Skeletal muscle tissue (tissue), 4 donors: Measurements from ENCODE around the gene CDYL. TPM values are rescaled to one million over a fixed set of nuclear protein-coding genes. Genes with fewer than 3 reads are reported as not detected.

Experiments used
- H3K27ac ChIP-seq: one replicate; pipeline ENCODE4 v1.7.0; 2013; ENCODE audit warnings: mild to moderate bottlenecking, low read depth, low read length, inconsistent platforms
- H3K27me3 ChIP-seq, 3 donors: one replicate each; pipeline ENCODE4 v1.7.0; 2013; ENCODE audit warnings: low read length in 3 of 3; ENCODE audit not compliant: control insufficient read depth in 3 of 3, insufficient read depth in 3 of 3
- H3K36me3 ChIP-seq, 3 donors: one replicate each; pipeline ENCODE4 v1.7.0; 2013; ENCODE audit warnings: low read length in 3 of 3; ENCODE audit not compliant: control insufficient read depth in 3 of 3, insufficient read depth in 3 of 3
- H3K4me1 ChIP-seq, 3 donors: one replicate each; pipeline ENCODE4 v1.7.0; 2013; ENCODE audit warnings: low read length in 3 of 3, mild to moderate bottlenecking in 3 of 3; ENCODE audit not compliant: control insufficient read depth in 3 of 3, insufficient read depth in 3 of 3
- H3K4me3 ChIP-seq, 3 donors: one replicate each; pipeline ENCODE4 v1.7.0; 2013; ENCODE audit warnings: low read length in 3 of 3
- H3K9ac ChIP-seq, 3 donors: one replicate each; pipeline ENCODE4 v1.7.0; 2013; ENCODE audit warnings: low read length in 3 of 3, mild to moderate bottlenecking in 3 of 3, moderate library complexity in 2 of 3, low read depth in 1 of 3
- H3K9me3 ChIP-seq, 3 donors: one replicate each; pipeline ENCODE4 v1.7.0; 2013; ENCODE audit warnings: low read length in 3 of 3; ENCODE audit not compliant: control insufficient read depth in 3 of 3
- total RNA-seq: library from RNA; depleted of rRNA; stranded (reverse); fragments of >200 nt; gene quantifications from one replicate; pipeline ENCODE4 v1.2.3, GENCODE V29; 2014
- donor health status: Osteomylitis.

CDYL gene, protein sequence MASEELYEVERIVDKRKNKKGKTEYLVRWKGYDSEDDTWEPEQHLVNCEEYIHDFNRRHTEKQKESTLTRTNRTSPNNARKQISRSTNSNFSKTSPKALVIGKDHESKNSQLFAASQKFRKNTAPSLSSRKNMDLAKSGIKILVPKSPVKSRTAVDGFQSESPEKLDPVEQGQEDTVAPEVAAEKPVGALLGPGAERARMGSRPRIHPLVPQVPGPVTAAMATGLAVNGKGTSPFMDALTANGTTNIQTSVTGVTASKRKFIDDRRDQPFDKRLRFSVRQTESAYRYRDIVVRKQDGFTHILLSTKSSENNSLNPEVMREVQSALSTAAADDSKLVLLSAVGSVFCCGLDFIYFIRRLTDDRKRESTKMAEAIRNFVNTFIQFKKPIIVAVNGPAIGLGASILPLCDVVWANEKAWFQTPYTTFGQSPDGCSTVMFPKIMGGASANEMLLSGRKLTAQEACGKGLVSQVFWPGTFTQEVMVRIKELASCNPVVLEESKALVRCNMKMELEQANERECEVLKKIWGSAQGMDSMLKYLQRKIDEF
- 33.9 TPM for total RNA-seq

DNA sequence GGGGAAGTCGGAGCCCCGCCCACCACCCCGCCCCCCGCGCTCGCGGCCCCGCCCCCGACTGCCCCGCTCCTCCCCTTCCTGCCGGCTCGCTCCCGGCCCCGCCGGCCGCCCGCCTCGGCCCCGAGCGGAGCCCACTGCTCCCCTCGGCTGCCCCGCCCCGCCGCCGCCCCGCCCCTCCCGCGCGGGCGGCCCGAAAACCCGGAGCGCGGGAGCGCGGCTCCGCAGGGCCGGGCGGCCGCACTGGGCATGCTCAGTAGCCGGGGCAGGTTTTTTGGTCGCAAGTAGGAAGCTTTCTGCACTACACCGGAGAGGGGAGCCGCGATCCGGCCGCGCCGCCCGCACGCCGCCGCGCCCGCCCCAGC is at the start of gene CDYL:
Gene CDYL (plus strand): TSS at position 274 of the 362 bp plus-strand sequence. CDS start 380 bp downstream, outside the sequence.
- Histone ChIP-seq H3K27me3 (no peaks in the 10 kb centered on the region), H3K36me3 (no peaks in the 10 kb centered on the region), H3K4me1 (peaks cover 12 to 15% (median 12%) of the 10 kb centered on the region in 3 donors), H3K4me3 (peak within 1 kb of the TSS; percentile 76 to 81 (median 79)), H3K9ac (peak within 1 kb of the TSS; percentile 57 to 66 (median 58)), H3K9me3 (peaks cover 0 to 4% (median 3%) of the 10 kb centered on the region in 3 donors), H3K27ac (no peak within 1 kb of the TSS)

DNA sequence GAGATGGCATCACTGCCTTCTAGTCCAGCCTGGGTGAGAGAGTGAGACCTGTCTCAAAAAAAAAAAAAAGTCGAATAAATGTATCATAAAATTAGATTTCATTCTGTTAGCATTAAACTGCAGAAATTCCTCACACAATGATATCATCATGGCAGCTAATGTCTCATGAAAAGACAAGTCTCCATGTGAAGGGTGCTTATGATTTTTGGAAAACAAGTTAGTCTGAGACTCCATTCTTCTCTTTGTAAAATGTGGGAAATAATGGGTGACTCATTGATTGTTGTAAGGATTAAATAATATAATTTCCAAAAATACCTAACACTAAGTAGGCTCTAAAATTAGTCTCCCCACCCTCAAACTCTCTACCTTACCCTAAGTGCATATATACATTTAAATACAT is 49.6 kb upstream of the CDYL start:
- H3K9me3 ChIP-seq: no peaks in the 10 kb centered on the region
- no peaks in the 10 kb centered on the region for H3K27me3 ChIP-seq
- H3K36me3 ChIP-seq: no peaks in the 10 kb centered on the region

DNA sequence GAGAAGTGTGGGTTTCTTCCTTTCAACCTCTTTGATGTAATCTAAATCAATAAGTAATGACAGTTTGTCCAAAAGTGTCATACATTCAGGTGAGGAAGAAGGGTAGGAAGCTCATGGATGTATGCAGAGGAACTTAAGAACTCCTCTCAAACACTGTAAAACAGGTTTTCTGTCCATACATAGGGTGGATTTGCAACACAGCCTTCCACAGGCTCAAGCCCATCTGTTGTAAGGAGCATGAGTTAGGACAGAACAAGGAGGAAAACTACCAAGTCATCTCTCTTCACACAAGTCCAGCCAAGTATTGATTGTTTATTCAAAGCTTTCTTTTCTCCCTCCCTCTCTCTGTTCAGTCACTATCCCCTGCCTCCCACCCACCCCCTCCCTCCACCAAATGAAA is 49.0 kb upstream of the CDYL start:
- Histone ChIP-seq H3K27ac (no peak overlapping the region), H3K9me3 (no peaks in the 10 kb centered on the region), H3K27me3 (no peaks in the 10 kb centered on the region), H3K9ac (no peak overlapping the region), H3K36me3 (no peaks in the 10 kb centered on the region), H3K4me3 (no peak overlapping the region), H3K4me1 (no peaks in the 10 kb centered on the region)

More for the DNA sequence above, 49.6 kb upstream of the CDYL start:
- Histone ChIP-seq H3K4me3 (no peak overlapping the region), H3K27ac (no peak overlapping the region), H3K4me1 (no peaks in the 10 kb centered on the region), H3K9ac (no peak overlapping the region)

DNA sequence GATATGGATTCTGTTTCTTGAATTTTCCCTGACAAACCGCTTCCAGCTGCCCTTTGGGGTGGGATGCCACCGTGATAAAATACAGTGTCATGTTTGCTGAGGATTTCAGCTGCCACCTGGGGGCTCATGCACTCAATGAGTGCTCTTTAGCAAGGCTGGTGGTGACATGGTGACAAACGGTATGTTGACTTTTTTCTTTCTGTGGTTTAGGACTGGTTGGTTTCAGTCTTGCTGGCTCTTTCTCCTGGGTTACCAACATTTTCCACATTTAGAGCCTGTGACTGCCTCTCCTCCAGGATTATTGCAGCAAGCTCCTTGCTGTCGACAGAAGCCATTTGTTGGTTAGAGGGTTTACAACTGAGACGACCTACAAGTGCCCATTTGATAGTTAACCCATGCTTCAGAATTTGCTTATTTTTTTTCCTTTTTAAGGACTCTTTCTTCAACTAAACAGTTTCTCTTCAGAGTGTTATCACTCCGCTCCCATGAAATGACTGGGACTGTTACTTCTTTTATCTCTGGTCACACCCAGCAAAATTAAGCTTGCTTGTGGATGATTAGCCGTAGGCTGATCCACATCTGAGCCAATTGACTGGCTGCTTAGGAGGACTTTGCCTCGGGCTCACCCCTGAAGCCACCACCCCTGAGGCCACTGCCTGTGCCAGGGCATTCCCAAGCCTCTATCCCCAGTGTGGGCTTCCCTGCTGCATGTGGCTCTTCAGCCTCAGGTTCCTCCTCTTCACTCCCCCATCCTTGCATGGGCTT is 48.4 kb upstream of the CDYL start:
- Histone ChIP-seq H3K36me3 (no peaks in the 10 kb centered on the region), H3K27ac (no peak overlapping the region), H3K9me3 (no peaks in the 10 kb centered on the region), H3K4me3 (no peak overlapping the region), H3K4me1 (peaks cover 0 to 1% (median 0%) of the 10 kb centered on the region in 3 donors), H3K27me3 (no peaks in the 10 kb centered on the region), H3K9ac (no peak overlapping the region)

GRCh38 chr6:4728436-4728769 is 47.8 kb upstream of the CDYL start:
- H3K27ac ChIP-seq: no peak overlapping the region
- no peak overlapping the region for H3K4me3 ChIP-seq
- H3K27me3 ChIP-seq: no peaks in the 10 kb centered on the region
- no peak overlapping the region for H3K9ac ChIP-seq
- no peaks in the 10 kb centered on the region for H3K9me3 ChIP-seq
- H3K4me1 ChIP-seq: peaks cover 0 to 4% (median 0%) of the 10 kb centered on the region in 3 donors
- no peaks in the 10 kb centered on the region for H3K36me3 ChIP-seq

DNA sequence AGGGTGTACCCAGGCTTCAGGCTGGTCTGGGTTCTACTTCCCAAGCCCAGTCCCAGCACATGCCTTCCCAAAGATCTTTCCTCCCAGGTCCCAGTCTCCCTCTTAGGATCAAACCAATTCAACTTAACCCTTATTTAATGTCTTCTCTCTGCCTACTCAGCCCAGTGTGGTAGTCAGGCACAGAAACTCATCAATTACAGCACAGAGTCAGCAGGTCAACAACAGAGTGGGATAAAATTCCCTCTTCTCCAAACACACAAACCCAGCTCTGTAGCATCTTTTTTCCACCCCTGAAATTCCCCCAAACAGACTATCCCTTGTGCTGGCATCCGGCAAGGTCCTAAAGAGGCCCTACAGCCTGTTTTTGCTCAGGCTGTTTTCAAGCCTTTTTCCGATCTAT is 47.3 kb upstream of the CDYL start:
- no peaks in the 10 kb centered on the region for H3K9me3 ChIP-seq
- no peak overlapping the region for H3K9ac ChIP-seq
- no peaks in the 10 kb centered on the region for H3K27me3 ChIP-seq
- peaks cover 0 to 4% (median 0%) of the 10 kb centered on the region in 3 donors for H3K4me1 ChIP-seq
- H3K36me3 ChIP-seq: no peaks in the 10 kb centered on the region
- no peak overlapping the region for H3K4me3 ChIP-seq
- H3K27ac ChIP-seq: no peak overlapping the region

GRCh38 chr6:4731996-4732395 is 44.2 kb upstream of the CDYL start:
- Histone ChIP-seq H3K4me3 (no peak overlapping the region), H3K27me3 (no peaks in the 10 kb centered on the region), H3K9ac (no peak overlapping the region), H3K4me1 (peaks cover 0 to 4% (median 0%) of the 10 kb centered on the region in 3 donors), H3K36me3 (no peaks in the 10 kb centered on the region), H3K9me3 (no peaks in the 10 kb centered on the region), H3K27ac (no peak overlapping the region)

DNA sequence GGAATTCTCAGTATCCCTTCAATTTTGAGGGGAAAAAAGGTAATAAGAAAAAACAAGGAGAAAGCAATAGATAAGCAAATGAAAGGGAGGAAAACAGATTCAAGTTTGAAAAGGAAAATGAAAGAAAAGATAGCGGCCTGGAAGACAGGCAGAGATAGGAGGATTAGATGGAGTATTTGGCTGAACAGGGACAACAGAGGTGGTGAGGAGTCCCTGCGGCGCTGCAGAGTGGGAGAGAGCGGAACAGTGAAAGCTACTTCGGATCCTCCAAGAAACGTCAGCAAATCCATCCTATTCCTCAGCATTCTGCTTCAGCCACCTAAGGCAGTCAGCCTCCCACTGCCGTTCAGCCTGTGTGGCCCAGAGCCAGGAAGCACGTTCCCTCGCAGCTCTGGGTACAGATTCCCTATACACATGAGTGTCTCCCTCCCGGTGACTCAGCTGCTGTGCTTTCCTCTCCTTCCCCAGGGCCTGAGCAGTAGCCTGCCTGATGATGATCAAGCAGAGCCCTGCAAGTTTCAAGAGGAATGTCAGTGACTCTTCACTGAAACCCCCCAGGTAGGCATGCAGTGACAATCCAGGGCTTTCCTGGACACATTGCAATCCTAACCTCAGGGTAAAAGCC is 43.4 kb upstream of the CDYL start:
- Histone ChIP-seq H3K36me3 (no peaks in the 10 kb centered on the region), H3K9me3 (no peaks in the 10 kb centered on the region), H3K27me3 (no peaks in the 10 kb centered on the region), H3K27ac (no peak overlapping the region), H3K9ac (no peak overlapping the region), H3K4me3 (peak overlapping the region; percentile 43 to 45 (median 44)), H3K4me1 (peaks cover 0 to 4% (median 0%) of the 10 kb centered on the region in 3 donors)

DNA sequence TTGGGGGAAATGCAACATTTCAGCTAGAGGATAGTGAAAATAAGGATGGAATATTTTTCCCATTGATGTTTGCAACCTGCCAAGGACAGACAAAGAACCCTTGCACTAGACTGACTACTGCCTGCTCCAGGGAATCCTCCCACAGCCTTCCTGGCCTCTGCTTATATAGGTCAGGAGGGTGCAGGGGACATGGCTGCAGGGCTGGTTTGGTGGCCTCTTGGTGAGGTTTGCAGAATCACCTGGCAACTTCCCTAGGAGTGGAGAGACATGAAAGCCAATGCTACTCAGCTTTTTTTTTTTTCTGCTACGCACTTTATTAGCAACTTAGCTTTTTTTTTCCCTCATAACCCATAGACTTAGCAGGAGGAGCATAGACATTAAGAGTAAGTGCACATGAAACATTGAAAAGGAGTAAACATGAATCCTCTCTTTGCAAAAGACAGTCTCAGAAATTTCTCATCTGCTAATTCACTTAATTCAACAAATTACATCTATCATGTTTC is 39.8 kb upstream of the CDYL start:
- peaks cover 0 to 4% (median 0%) of the 10 kb centered on the region in 3 donors for H3K4me1 ChIP-seq
- no peaks in the 10 kb centered on the region for H3K27me3 ChIP-seq
- H3K36me3 ChIP-seq: no peaks in the 10 kb centered on the region
- no peaks in the 10 kb centered on the region for H3K9me3 ChIP-seq
- H3K4me3 ChIP-seq: no peak overlapping the region
- H3K9ac ChIP-seq: no peak overlapping the region
- H3K27ac ChIP-seq: no peak overlapping the region
